SK-N-SH (cell line): ENCODE measurements around the gene PTGES3. TPM values are rescaled to one million over a fixed set of nuclear protein-coding genes. Genes with fewer than 3 reads are reported as not detected.
A peak's percentile ranks its signal among the peaks of the same experiment; 100 is the strongest.

Experiments
- CTCF ChIA-PET: fragments of 300-600, 350-600 bp; formaldehyde crosslinking; extraction: SDS; loops from one replicate; lab custom pipeline; 2021; lab: Yijun Ruan, JAX
- POLR2A ChIA-PET: fragments of 350-600 bp; sonication (Branson Sonifier 250); formaldehyde crosslinking; extraction: SDS; loops from one replicate; lab custom pipeline; 2020; ENCODE audit warnings: antibody characterized with exemption, inconsistent platforms; lab: Yijun Ruan, JAX
- DNase-seq: peaks from one replicate; pipeline ENCODE4 v3.0.0; 2012
- H2AFZ ChIP-seq: fragments of 200-600 bp; sonication (generic); 2 replicates; pipeline ENCODE4 v1.8.1; 2016; ENCODE audit warnings: antibody characterized with exemption, mild to moderate bottlenecking, low read depth
- H3F3A ChIP-seq: fragments of 200-600 bp; sonication (generic); replicated peaks from 2 replicates; pipeline ENCODE3; 2016; ENCODE audit warnings: antibody characterized with exemption, mild to moderate bottlenecking; ENCODE audit not compliant: insufficient read depth
- H3K27ac ChIP-seq, 2 experiments: fragments of 200-500 bp in 1 of 2; fragments of 200-600 bp in 1 of 2; sonication (Bioruptor generic) in 1 of 2; sonication (generic), shearing (Covaris generic) in 1 of 2; 2 replicates each; pipeline versions ENCODE4 v1.5.1 to v1.6.1; 2014 to 2016; ENCODE audit warnings: low read depth in 2 of 2, inconsistent platforms in 1 of 2, low read length in 1 of 2, mild to moderate bottlenecking in 1 of 2, mixed read lengths in 1 of 2
- H3K27me3 ChIP-seq: fragments of 200-600 bp; sonication (generic), shearing (Covaris generic); 2 replicates; pipeline ENCODE4 v1.6.1; 2016; ENCODE audit warnings: mixed run types; ENCODE audit not compliant: insufficient read depth
- H3K36me3 ChIP-seq, 2 experiments: fragments of 200-500 bp in 1 of 2; fragments of 200-600 bp in 1 of 2; sonication (Bioruptor generic) in 1 of 2; sonication (generic) in 1 of 2; replicated peaks in 1 of 2; 2 replicates each; pipeline versions ENCODE3 to v1.5.1; 2014 to 2016; ENCODE audit warnings: low read length in 1 of 2, mild to moderate bottlenecking in 1 of 2; ENCODE audit not compliant: insufficient read depth in 2 of 2, control insufficient read depth in 1 of 2
- H3K4me1 ChIP-seq, 2 experiments: fragments of 200-500 bp in 1 of 2; fragments of 200-600 bp in 1 of 2; sonication (Bioruptor generic) in 1 of 2; sonication (generic), shearing (Covaris generic) in 1 of 2; 2 replicates each; pipeline versions ENCODE4 v1.5.1 to v1.6.1; 2014 to 2016; ENCODE audit warnings: low read depth in 1 of 2, low read length in 1 of 2, mixed run types in 1 of 2; ENCODE audit not compliant: insufficient read depth in 2 of 2, control insufficient read depth in 1 of 2
- H3K4me2 ChIP-seq: fragments of 200-600 bp; sonication (generic), shearing (Covaris generic); 2 replicates; pipeline ENCODE4 v1.6.1; 2017; ENCODE audit warnings: mixed run types
- H3K4me3 ChIP-seq, 2 experiments: fragments of 200-500 bp in 1 of 2; fragments of 200-600 bp in 1 of 2; sonication (Bioruptor generic) in 1 of 2; sonication (generic), shearing (Covaris generic) in 1 of 2; 2 replicates each; pipeline versions ENCODE4 v1.5.1 to v1.8.1; 2014 to 2016; ENCODE audit warnings: low read depth in 2 of 2, inconsistent platforms in 1 of 2, low read length in 1 of 2, mild to moderate bottlenecking in 1 of 2, mixed read lengths in 1 of 2, moderate library complexity in 1 of 2
- H3K79me2 ChIP-seq: fragments of 200-600 bp; sonication (generic); 2 replicates; pipeline ENCODE4 v1.8.1; 2017; ENCODE audit warnings: mild to moderate bottlenecking; ENCODE audit not compliant: insufficient read depth
- H3K9ac ChIP-seq: fragments of 200-600 bp; sonication (generic); 2 replicates; pipeline ENCODE4 v1.6.1; 2017; ENCODE audit warnings: mixed run types
- H3K9me2 ChIP-seq: fragments of 200-600 bp; sonication (generic); 2 replicates; pipeline ENCODE4 v1.6.1; 2017; ENCODE audit warnings: mixed run types
- H3K9me3 ChIP-seq: fragments of 200-600 bp; sonication (generic); 2 replicates; pipeline ENCODE4 v1.6.1; 2017; ENCODE audit warnings: mixed run types, mild to moderate bottlenecking, moderate library complexity
- H4K20me1 ChIP-seq: fragments of 200-600 bp; sonication (generic); 2 replicates; pipeline ENCODE4 v1.6.1; 2017; ENCODE audit warnings: mild to moderate bottlenecking, mixed run types; ENCODE audit not compliant: insufficient read depth
- ELF1 ChIP-seq: IDR thresholded peaks from 2 replicates; pipeline ENCODE4 v1.4.0; 2012
- EP300 ChIP-seq, 2 experiments: IDR thresholded peaks; 2 replicates each; pipeline versions ENCODE4 v1.4.0 to v1.6.1; 2012; ENCODE audit warnings: borderline replicate concordance in 1 of 2, low read depth in 1 of 2, low read length in 1 of 2
- FOSL2 ChIP-seq: IDR thresholded peaks from 2 replicates; pipeline ENCODE4 v1.4.0; 2012; ENCODE audit warnings: low read depth, mild to moderate bottlenecking, moderate library complexity, borderline replicate concordance
- FOXM1 ChIP-seq: IDR thresholded peaks from 2 replicates; pipeline ENCODE4 v1.4.0; 2012; ENCODE audit warnings: low read depth, mild to moderate bottlenecking
- GABPA ChIP-seq: IDR thresholded peaks from 2 replicates; pipeline ENCODE4 v1.4.0; 2012; ENCODE audit warnings: low read depth, mild to moderate bottlenecking
- GATA2 ChIP-seq: sonication (generic); formaldehyde crosslinking; IDR thresholded peaks from 2 replicates; pipeline ENCODE4 v1.5.0; 2020; ENCODE audit warnings: mild to moderate bottlenecking, missing genetic modification reagents
- JUND ChIP-seq: IDR thresholded peaks from 2 replicates; pipeline ENCODE4 v1.4.0; 2012
- MXI1 ChIP-seq: IDR thresholded peaks from 2 replicates; pipeline ENCODE4 v1.6.1; 2012; ENCODE audit warnings: mild to moderate bottlenecking, low read depth, low read length, improper control_type of control experiment
- NFIC ChIP-seq: IDR thresholded peaks from 2 replicates; pipeline ENCODE4 v1.4.0; 2012; ENCODE audit warnings: borderline replicate concordance
- NRF1 ChIP-seq: IDR thresholded peaks from 2 replicates; pipeline ENCODE4 v1.6.1; 2012; ENCODE audit warnings: low read depth, mild to moderate bottlenecking, low read length
- RCOR1 ChIP-seq: fragments of 150-350 bp; IDR thresholded peaks from 2 replicates; pipeline ENCODE4 v1.6.1; 2017; ENCODE audit warnings: antibody characterized with exemption, low read length
- RFX5 ChIP-seq: IDR thresholded peaks from 2 replicates; pipeline ENCODE4 v1.6.1; 2012; ENCODE audit warnings: mild to moderate bottlenecking, improper control_type of control experiment, low read length
- RXRA ChIP-seq: IDR thresholded peaks from 2 replicates; pipeline ENCODE4 v1.4.0; 2012; ENCODE audit warnings: low read depth, mild to moderate bottlenecking, borderline replicate concordance
- SIN3A ChIP-seq: IDR thresholded peaks from 2 replicates; pipeline ENCODE4 v1.6.1; 2012; ENCODE audit warnings: low read depth, mild to moderate bottlenecking, low read length, moderate library complexity, borderline replicate concordance
- SMC3 ChIP-seq: IDR thresholded peaks from 2 replicates; pipeline ENCODE4 v1.6.1; 2012; ENCODE audit warnings: low read depth, low read length, improper control_type of control experiment
- WGBS: methylation state at CpG from one replicate; pipeline ENCODE4 v1.1.6; 2017; ENCODE audit warnings: low lambda C conversion rate; 5-methylcytosine and 5-hydroxymethylcytosine counted together
- polyA plus RNA-seq, 3 experiments: library from polyadenylated mRNA; depleted of rRNA; stranded (reverse); fragments of >200 nt; gene quantifications; 2 replicates each; pipeline ENCODE4 v1.2.3, GENCODE V29; 2012
- TF ChIP-seq, protein P1 (sequence below): IDR thresholded peaks from 2 replicates; pipeline ENCODE4 v1.4.0; 2012; ENCODE audit warnings: low read depth, borderline replicate concordance

PTGES3 gene
- polyA plus RNA-seq, 1 of the 3 experiments (the other 2 are of a cell fraction): 38.9 TPM

DNA sequence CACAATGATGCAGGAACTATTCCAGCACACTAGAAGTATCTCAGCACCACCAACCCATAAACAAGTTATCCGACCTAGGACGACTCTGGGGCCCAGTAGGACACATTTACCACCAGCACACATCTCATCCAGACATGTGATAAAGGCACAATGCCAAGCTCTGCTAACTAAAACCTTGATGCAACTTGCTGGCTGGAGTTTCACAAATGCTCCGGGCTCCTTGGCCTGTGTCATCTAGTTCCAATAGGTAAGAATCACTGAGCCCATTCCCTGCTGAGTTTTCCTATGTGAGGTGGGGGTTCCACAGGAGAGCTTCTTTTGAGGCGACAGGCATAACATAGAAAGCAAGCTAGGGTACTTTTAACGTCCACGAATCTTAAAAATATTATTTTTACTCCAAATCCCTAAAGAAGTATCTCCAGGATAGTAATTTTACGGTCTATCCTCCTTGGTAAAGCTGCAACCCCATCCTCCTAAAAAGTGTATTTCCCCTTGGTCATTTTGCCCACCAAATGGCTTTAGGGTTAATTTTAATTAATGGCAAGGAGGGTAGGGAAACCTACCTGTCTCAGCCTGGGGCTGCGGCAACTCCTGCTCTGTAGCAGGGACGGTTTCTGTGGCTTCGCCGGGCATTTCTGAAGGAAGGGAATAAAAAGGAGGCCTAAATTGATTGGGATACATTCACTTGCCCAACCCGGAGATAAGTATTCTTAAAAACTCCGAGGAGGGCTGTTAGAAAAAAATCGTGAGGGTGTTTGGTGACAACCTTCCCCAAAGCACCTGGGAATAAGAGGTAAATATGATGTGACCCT lies 36.0 kb upstream of the PTGES3 start:
- DNase-seq: no peak
- ChIA-PET POLR2A (interaction anchor here (1.0 to 1.1 kb wide), 2 partner anchors 38 to 620 kb away, joined by 3 to 5 read pairs; partner anchors contain the start of gene PA2G4), CTCF (interaction anchor here (1.2 to 1.4 kb wide), 2 partner anchors 88 to 388 kb away, joined by 4 to 6 read pairs; no protein-coding TSS in a partner anchor)
- Histone ChIP-seq H3K36me3 (peaks cover 37 to 40% of the 10 kb centered on the region in 2 experiments), H4K20me1 (peaks cover 52% of the 10 kb centered on the region), H3K4me1 (peaks cover 29 to 30% of the 10 kb centered on the region in 2 experiments), H2AFZ (no peak overlapping the region), H3K27ac (peak overlapping the region; percentile 91 to 93; a peak in 3 of 4 replicates), H3K27me3 (no peaks in the 10 kb centered on the region), H3K79me2 (peaks cover 61% of the 10 kb centered on the region), H3K9me3 (no peaks in the 10 kb centered on the region), H3K4me2 (peak overlapping the region; percentile 91), H3F3A (peaks cover 21% of the 10 kb centered on the region), H3K9me2 (no peaks in the 10 kb centered on the region), H3K4me3 (peak overlapping the region; percentile 92 to 94), H3K9ac (peak overlapping the region; percentile 98)
- TF ChIP-seq MXI1 (peak; percentile 85), NFIC (0 out of 2 replicates have a peak, but pooled peaks have one; percentile 7), ELF1 (no peak), SMC3 (no peak), SIN3A (peak; percentile 21; the same call in 1 of the 2 replicates)
- WGBS: 1% methylated on average over 14 of the region's 14 CpGs

DNA sequence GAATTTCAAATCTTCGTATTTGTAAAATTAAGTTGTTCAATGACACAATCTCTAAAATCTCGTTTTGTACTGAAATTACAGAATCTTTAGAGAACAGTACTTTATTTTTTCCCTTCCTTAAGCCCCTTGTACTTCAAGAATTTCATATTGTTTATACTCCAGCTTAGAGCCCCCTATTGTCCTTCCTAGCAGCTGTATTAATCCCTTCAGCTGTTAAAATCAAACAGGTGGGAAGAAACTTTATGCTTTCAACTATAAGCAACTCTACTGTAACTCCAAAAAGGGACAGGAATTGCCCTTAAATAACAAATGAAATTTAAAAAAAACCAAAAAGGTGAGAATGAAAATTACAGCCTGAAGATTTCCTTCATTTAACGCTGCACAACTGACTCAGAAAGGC lies 35.3 kb upstream of the PTGES3 start:
- no peaks in the 10 kb centered on the region for H3K9me2 ChIP-seq
- H3K4me2 ChIP-seq: peak overlapping the region; percentile 91
- no peak overlapping the region for H2AFZ ChIP-seq
- no peak for DNase-seq
- peaks cover 29 to 30% of the 10 kb centered on the region in 2 experiments for H3K4me1 ChIP-seq
- no peak overlapping the region for H3K27ac ChIP-seq
- no peaks in the 10 kb centered on the region for H3K9me3 ChIP-seq
- H3K27me3 ChIP-seq: no peaks in the 10 kb centered on the region
- no peak for TF ChIP-seq ELF1
- no peak for TF ChIP-seq RXRA
- TF ChIP-seq NFIC: no peak
- no peak for TF ChIP-seq FOXM1
- TF ChIP-seq RCOR1: no peak
- no peak for TF ChIP-seq EP300 (IDR thresholded peaks at IDR 0.05; ENCODE audit: borderline replicate concordance in 1 of 2, low read depth in 1 of 2, low read length in 1 of 2)
- TF ChIP-seq GABPA: no peak
- TF ChIP-seq, protein P1, sequence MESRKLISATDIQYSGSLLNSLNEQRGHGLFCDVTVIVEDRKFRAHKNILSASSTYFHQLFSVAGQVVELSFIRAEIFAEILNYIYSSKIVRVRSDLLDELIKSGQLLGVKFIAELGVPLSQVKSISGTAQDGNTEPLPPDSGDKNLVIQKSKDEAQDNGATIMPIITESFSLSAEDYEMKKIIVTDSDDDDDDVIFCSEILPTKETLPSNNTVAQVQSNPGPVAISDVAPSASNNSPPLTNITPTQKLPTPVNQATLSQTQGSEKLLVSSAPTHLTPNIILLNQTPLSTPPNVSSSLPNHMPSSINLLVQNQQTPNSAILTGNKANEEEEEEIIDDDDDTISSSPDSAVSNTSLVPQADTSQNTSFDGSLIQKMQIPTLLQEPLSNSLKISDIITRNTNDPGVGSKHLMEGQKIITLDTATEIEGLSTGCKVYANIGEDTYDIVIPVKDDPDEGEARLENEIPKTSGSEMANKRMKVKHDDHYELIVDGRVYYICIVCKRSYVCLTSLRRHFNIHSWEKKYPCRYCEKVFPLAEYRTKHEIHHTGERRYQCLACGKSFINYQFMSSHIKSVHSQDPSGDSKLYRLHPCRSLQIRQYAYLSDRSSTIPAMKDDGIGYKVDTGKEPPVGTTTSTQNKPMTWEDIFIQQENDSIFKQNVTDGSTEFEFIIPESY: no peak
- TF ChIP-seq RFX5: no peak
- no peak for TF ChIP-seq JUND
- no peak for TF ChIP-seq GATA2 (CRISPR knock-in tag)
- no peak for TF ChIP-seq FOSL2
- no peak for TF ChIP-seq NRF1
- TF ChIP-seq MXI1: no peak
- peaks cover 38 to 45% of the 10 kb centered on the region in 2 experiments for H3K36me3 ChIP-seq
- CTCF ChIA-PET: interaction anchor here (0.7 to 1.4 kb wide), 4 partner anchors 10 to 389 kb away, joined by 3 to 6 read pairs (median 4); no protein-coding TSS in a partner anchor
- peaks cover 59% of the 10 kb centered on the region for H4K20me1 ChIP-seq
- peak overlapping the region; percentile 92 to 94 for H3K4me3 ChIP-seq
- POLR2A ChIA-PET: interaction anchor here (1.0 to 1.1 kb wide), 2 partner anchors 37 to 619 kb away, joined by 3 to 5 read pairs; partner anchors contain the start of gene PA2G4
- H3K79me2 ChIP-seq: peaks cover 67% of the 10 kb centered on the region
- WGBS: 37% methylated on average over 3 of the region's 3 CpGs
- peaks cover 21% of the 10 kb centered on the region for H3F3A ChIP-seq
- H3K9ac ChIP-seq: peak overlapping the region; percentile 98
